ENCODE data around the gene PARP3. TPM values are rescaled to one million over a fixed set of nuclear protein-coding genes. Genes with fewer than 3 reads are reported as not detected.

PARP3 gene
- polyA plus RNA-seq, 1 experiment, result 33.0 TPM

GRCh38 chr3:51967384-51968169, 25.4 kb downstream of the PARP3 start, which contains the start of gene PCBP4:
TSS of gene PCBP4 (minus strand) at chr3:51967454. CDS start at chr3:51961240, 6,214 bp downstream.
- DNase-seq (ENCODE audit: low read depth), result no peak
- POLR2A ChIA-PET, result no interaction called here
- no peak for TF ChIP-seq CTCF (IDR thresholded peaks at IDR 0.05; ENCODE audit: insufficient read depth, low read depth, low read length)

GRCh38 chr3:51968170-51968775, 26.1 kb downstream of the PARP3 start:
- Histone ChIP-seq H3K4me3 (ENCODE audit: low read depth, low read length) (peak overlapping the region; percentile 45), H3K27me3 (ENCODE audit: control insufficient read depth, insufficient read depth, low read length) (no peaks in the 10 kb centered on the region), H3K36me3 (ENCODE audit: control insufficient read depth, insufficient read depth, low read length) (no peaks in the 10 kb centered on the region; the same call in 1 of the 2 replicates)
- TF ChIP-seq CTCF (IDR thresholded peaks at IDR 0.05; ENCODE audit: insufficient read depth, low read depth, low read length), result no peak
- ChIA-PET CTCF (interaction anchor here (2.4 to 4.0 kb wide), 2 partner anchors 14 to 26 kb away, joined by 9 to 32 read pairs; partner anchors contain the start of genes ACY1, PARP3 and RRP9), POLR2A (no interaction called here)
- DNase-seq (ENCODE audit: low read depth), result no peak

More at GRCh38 chr3:51967384-51968169, 25.4 kb downstream of the PARP3 start, which contains the start of gene PCBP4:
- H3K4me3 ChIP-seq (ENCODE audit: low read depth, low read length), result peak within 1 kb of the TSS; percentile 45
- H3K36me3 ChIP-seq (ENCODE audit: control insufficient read depth, insufficient read depth, low read length), result peaks cover 3% of the 10 kb centered on the region
- no peaks in the 10 kb centered on the region for H3K27me3 ChIP-seq (ENCODE audit: control insufficient read depth, insufficient read depth, low read length)
- CTCF ChIA-PET, result interaction anchor here (2.4 to 4.0 kb wide), 2 partner anchors 15 to 26 kb away, joined by 9 to 32 read pairs; partner anchors contain the start of genes ACY1, PARP3 and RRP9

GRCh38 chr3:51968883-51969678, 26.9 kb downstream of the PARP3 start:
- no peaks in the 10 kb centered on the region for H3K27me3 ChIP-seq (ENCODE audit: control insufficient read depth, insufficient read depth, low read length)
- TF ChIP-seq CTCF (IDR thresholded peaks at IDR 0.05; ENCODE audit: insufficient read depth, low read depth, low read length), result no peak
- H3K36me3 ChIP-seq (ENCODE audit: control insufficient read depth, insufficient read depth, low read length), result no peaks in the 10 kb centered on the region; the same call in 1 of the 2 replicates
- H3K4me3 ChIP-seq (ENCODE audit: low read depth, low read length), result no peak overlapping the region
- no peak for DNase-seq (ENCODE audit: low read depth)
- POLR2A ChIA-PET, result no interaction called here
- CTCF ChIA-PET, result interaction anchor here (2.4 to 4.0 kb wide), 2 partner anchors 13 to 27 kb away, joined by 9 to 32 read pairs; partner anchors contain the start of genes ACY1, PARP3 and RRP9

GRCh38 chr3:51969841-51970240, 27.7 kb downstream of the PARP3 start:
- Histone ChIP-seq H3K4me3 (ENCODE audit: low read depth, low read length) (no peak overlapping the region), H3K27me3 (ENCODE audit: control insufficient read depth, insufficient read depth, low read length) (no peaks in the 10 kb centered on the region), H3K36me3 (ENCODE audit: control insufficient read depth, insufficient read depth, low read length) (no peaks in the 10 kb centered on the region; the same call in 1 of the 2 replicates)
- no peak for TF ChIP-seq CTCF (IDR thresholded peaks at IDR 0.05; ENCODE audit: insufficient read depth, low read depth, low read length)
- no peak for DNase-seq (ENCODE audit: low read depth)
- ChIA-PET POLR2A (no interaction called here), CTCF (interaction anchor here (2.4 to 4.0 kb wide), 2 partner anchors 12 to 28 kb away, joined by 9 to 32 read pairs; partner anchors contain the start of genes ACY1, PARP3 and RRP9)

Measured in BJ (cell line).